GM21717 (cell line): ENCODE data around the gene ENTPD6.
A peak's percentile ranks its signal among the peaks of the same experiment; 100 is the strongest.
"Not testable (repeated sequence)": the region's sequence is repeated elsewhere in the genome, so short reads cannot be mapped to it uniquely, and the experiment has no call there.

ENCODE experiments used
- ATAC-seq: cut with Tn5 transposase; IDR thresholded peaks from one replicate; pipeline ENCODE4 v1.9.1; 2021; ENCODE audit warnings: mild to moderate bottlenecking, moderate library complexity; ENCODE audit not compliant: unreplicated experiment

The ENTPD6 gene

GRCh38 chr20:25195014-25195961, at the start of gene ENTPD6:
ENTPD6 (plus strand) TSS chr20:25195712; CDS start chr20:25206537, 10,825 bp downstream.
- peak; percentile 70 for ATAC-seq

GRCh38 chr20:25146976-25147375, 48.5 kb upstream of the ENTPD6 start:
- ATAC-seq = no peak

DNA sequence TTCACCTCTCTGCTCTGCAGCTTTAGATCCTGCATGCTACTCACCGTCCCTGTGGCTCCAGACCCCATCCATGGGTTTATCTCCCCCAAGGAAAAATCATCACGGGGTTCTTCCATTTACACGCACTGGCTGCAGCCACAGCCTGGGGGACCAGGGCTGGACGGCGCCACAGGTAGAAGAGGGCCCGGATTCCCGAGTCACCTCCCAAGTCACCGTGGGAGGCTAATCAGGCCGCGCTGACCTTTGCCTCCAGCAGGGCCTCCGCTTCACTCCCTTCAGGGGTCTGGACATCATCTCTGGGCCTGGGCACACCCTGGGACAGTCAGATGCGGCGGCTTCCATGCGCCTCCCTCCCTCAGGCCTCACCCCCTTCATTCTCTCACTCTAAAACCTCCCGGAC, 47.8 kb upstream of the ENTPD6 start:
- no peak for ATAC-seq

DNA sequence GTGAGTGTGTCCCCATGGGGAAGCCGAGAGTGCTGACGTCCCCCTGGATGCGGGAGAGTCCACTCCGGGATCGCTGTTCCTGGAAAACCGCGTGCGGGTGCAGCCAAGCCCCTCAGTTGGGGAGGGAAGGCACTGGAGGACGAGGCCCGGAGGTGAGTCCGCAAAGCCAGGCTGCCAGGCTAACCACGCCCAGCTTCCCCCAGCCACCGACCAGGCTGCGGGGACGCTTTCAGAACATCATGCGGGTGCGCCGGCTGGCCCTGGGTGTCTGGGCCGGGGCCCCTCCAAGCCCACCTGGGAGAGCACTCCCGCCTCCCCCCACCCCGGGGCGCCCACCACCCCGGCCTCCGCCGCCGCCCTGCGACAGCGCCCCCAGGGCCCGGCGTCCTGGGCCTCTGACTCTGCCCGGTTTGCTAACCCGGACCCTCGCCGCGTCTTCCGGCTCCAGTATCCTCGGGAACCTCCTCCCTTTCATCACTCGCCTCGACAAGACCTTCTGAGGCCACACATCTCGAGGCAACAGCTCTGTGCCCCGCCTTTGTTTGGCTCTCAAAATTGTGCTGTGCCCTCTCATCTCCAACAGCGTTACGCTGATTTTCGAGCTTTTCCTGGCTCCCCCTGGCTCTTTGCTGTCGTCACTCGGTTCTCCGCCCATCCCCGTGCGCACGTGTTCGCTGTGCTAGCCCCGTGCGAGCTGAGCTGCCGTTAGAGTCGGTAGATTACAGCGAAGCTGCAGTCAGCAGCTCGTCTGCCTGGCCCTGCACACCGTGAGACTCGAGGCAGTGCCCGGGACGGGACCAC, 47.1 kb upstream of the ENTPD6 start:
- no peak for ATAC-seq

- ATAC-seq = no peak
Measured at GRCh38 chr20:25148982-25149846, 46.3 kb upstream of the ENTPD6 start.

- ATAC-seq = no peak
Measured at GRCh38 chr20:25150016-25150415, 45.5 kb upstream of the ENTPD6 start.

DNA sequence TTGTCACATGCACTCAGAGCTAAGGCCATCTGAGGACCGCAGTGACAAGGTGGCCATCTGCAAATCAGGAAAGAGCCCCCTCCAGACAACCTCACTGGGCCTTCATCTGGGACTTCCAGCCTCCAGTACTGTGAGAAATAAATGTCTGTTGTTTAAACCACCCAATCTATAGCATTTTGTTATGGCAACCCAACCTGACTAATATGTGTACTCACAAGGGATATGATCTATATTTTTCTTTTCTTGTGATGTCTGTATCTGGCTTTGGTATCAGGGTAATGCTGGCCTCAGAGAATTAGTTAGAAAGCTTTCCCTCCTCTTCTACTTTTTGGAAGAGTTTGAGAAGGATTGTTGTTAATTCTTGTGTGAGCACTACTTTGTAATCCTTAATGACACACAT, 37.5 kb upstream of the ENTPD6 start:
- no peak for ATAC-seq

DNA sequence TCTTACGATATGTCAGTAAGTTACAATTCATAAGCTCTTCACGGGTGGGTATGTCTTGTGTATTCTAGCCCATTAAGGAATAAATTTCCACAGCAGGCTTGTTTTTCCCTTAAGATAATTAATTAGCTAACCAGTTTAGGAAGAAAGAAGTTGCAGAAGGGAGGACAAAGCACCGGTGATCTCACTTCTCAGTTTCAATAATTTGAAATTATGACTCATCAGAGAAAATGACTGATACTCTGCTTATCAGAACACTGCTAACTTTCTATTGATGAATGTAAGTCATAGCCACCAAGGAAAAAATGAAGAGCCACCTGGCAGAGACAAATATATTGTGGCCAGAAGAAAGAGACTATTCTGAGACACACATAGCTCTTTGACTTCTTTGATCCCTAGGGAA, 35.0 kb upstream of the ENTPD6 start:
- ATAC-seq = peak; percentile 55

DNA sequence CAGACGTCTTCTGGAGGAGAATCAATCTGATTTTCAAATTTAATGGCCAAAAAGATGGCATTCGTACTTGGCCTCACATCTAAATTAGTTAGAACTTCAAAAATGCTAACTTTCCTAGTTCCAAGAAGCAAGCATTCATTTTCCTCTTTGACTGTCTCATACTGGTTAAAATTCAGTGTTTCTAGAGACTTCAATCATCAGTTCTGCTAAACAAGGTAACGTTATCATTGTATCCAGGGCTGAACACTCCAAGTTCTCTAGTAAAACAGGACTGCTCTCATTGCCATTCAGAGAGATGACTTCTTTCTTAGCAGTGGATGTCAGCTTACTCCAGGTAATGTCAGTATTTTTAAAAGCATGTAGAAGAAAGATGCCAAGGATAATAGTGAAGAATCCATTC, 34.6 kb upstream of the ENTPD6 start:
- ATAC-seq = no peak

GRCh38 chr20:25165128-25165527, 30.4 kb upstream of the ENTPD6 start:
- ATAC-seq = no peak

DNA sequence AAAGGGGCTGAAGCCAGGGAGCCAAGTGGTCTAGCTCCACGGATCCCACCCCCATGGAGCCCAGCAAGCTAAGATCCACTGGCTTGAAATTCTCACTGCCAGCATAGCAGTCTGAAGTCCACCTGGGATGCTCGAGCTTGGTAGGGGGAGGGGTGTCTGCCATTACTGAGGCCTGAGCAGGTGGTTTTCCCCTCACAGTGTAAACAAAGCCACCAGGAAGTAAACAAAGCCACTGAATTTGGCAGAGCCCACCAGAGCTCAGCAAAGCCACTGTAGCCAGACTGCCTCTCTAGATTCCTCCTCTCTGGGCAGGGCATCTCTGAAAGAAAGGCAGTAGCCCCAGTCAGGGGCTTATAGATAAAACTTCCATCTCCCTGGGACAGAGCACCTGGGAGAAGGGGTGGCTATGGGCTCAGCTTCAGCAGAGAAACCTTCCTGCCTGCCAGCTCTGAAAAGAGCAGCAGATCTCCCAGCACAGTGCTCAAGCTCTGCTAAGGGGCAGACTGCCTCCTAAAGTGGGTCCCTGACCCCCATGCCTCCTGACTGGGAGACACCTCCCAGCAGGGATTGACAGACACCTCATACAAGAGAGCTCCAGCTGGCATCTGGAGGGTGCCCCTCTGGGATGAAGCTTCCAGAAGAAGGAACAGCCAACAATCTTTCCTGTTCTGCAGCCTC, 29.3 kb upstream of the ENTPD6 start:
- ATAC-seq = not testable (repeated sequence)

DNA sequence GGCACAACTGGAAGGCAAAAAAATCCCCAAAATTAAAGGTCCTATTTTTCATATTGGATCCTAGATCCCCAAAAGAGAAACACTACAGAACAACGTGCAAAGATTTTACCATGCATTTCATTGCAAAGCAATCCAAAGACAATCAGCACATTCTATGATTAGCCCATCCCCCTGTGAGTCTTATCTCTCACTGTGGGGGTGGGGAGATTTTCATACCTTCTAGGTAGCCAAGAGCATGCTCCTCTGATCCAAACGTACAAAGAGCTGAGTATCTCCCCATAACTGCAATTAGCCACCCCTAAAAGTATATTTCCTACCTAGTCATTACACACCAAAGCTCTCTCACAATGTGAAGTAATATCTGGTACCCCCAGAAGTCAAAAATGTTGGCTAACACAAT, 22.2 kb upstream of the ENTPD6 start:
- no peak for ATAC-seq

DNA sequence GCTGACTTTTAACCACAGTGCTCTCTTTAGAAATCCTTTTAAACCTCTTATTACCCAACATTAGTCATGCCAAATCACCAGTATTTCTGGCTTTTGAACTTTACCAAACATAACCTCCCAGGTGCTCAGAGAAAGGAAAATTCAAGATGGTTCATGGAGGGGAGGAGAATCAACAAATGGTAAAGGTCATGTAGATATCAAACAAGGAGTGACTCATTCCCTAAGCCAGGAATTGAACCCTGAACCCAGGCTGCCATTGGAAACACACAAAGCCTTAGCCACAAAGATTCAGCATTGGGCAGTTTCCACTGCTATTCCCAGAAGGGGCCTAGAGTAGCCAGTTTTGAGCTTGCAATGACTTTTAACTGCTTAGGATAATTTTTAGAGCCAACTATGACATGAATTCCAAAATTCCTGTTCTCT, 21.6 kb upstream of the ENTPD6 start:
- no peak for ATAC-seq

- no peak for ATAC-seq
Measured at GRCh38 chr20:25176184-25176583, 19.3 kb upstream of the ENTPD6 start.

DNA sequence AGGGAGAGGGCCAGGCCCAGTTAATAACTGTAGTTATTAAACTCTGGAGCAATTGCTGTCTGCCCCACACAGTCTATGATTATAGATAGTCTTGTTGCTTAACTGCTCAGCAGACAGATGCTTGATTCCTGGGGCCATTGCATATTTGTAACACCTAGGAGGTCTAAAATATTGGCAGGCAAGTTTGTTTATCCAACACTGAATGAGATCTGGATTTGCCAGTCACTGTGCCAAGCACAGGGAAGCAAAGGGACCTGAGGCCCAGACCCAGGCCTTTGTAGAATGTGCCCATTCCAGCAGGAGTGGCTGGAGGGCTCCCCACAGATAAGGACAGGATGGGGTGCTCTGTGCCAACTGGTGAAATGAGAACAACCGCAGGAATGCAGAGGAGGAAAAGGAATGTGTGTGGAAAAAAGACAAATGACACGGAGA, 17.6 kb upstream of the ENTPD6 start:
- no peak for ATAC-seq

DNA sequence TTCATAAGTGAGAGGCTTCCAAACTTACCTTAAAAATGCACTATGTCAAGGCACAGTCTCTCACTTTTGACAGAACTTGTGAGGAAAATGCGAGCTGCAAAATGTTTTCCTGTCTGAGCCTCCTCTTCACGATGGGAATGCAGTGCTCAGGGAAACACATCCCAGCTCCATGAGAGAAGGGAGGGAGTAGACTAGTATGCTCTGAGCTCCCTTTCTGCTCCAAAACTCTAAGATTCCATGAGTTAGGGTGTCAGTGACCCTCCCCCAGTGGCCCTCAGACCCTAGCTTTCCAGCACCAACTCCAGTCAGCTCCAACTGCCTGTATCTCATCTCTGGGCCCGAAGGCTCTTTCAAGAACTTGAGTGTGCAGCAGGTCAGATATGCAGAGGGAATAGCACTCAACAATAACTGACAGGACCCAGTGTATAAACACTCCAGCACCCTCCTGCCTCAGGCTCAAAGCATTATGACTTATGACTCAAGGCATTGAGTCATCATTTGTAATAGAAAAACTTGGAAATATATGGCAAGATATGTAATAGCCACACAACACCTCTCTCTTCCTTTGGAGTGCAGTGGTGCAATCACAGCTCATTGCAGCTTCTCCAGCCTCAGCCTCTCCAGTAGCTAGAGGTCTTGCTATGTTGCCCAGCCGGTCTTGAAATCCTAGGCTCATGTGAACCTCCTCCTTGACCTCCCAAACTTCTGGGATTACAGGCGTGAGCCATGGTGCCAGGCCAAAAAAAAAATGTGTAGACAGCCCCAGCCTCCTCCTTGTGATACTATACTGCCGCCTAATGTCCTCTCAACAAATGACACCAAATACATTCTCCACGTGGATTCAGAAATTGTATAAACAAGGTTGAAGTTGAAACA, 16.7 kb upstream of the ENTPD6 start:
- ATAC-seq = no peak

GRCh38 chr20:25179439-25180089, 15.9 kb upstream of the ENTPD6 start:
- ATAC-seq = no peak

DNA sequence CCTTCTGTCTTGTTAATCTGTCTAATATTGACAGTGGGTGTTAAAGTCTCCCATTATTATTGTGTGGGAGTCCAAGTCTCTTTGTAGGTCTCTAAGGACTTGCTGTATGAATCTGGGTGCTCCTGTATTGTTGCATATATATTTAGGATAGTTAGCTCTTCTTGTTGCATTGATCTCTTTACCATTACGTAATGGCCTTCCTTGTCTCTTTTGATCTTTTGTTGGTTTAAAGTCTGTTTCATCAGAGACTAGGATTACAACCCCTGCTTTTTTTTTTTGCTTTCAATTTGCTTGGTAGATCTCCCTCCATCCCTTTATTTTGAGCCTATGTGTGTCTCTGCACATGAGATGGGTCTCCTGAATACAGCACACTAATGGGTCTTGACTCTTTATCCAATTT, 11.1 kb upstream of the ENTPD6 start:
- ATAC-seq = not testable (repeated sequence)

GRCh38 chr20:25187220-25187619, 8.3 kb upstream of the ENTPD6 start:
- ATAC-seq = no peak
